Osteoblast (primary cell): Measurements from ENCODE around the gene NT5DC3. TPM values are rescaled to one million over a fixed set of nuclear protein-coding genes. Genes with fewer than 3 reads are reported as not detected.

Source experiments
- DNase-seq: peaks from one replicate; pipeline ENCODE4 v3.0.0; 2011; ENCODE audit warnings: low spot score, mixed read lengths; ENCODE audit not compliant: insufficient read length; ENCODE audit errors: missing footprints
- H2AFZ ChIP-seq: 2 replicates; pipeline ENCODE4 v1.6.0; 2011; ENCODE audit warnings: mild to moderate bottlenecking, low read length
- H3K27ac ChIP-seq: 2 replicates; pipeline ENCODE4 v1.5.1; 2011; ENCODE audit warnings: mild to moderate bottlenecking, low read depth, low read length, moderate library complexity
- H3K27me3 ChIP-seq: 2 replicates; pipeline ENCODE4 v1.6.0; 2012; ENCODE audit warnings: mild to moderate bottlenecking, control low read depth, inconsistent platforms, low read length, moderate library complexity; ENCODE audit not compliant: insufficient read depth
- H3K36me3 ChIP-seq: 2 replicates; pipeline ENCODE4 v1.5.1; 2011; ENCODE audit warnings: mild to moderate bottlenecking, low read length, control low read depth, moderate library complexity; ENCODE audit not compliant: insufficient read depth
- H3K4me1 ChIP-seq: 2 replicates; pipeline ENCODE4 v1.5.1; 2011; ENCODE audit warnings: mild to moderate bottlenecking, low read length, control low read depth, moderate library complexity; ENCODE audit not compliant: insufficient read depth
- H3K4me2 ChIP-seq: 2 replicates; pipeline ENCODE4 v1.6.0; 2011; ENCODE audit warnings: mild to moderate bottlenecking, low read length; ENCODE audit not compliant: insufficient read depth
- H3K4me3 ChIP-seq: fragments of 200-600 bp; sonication (generic); 3 replicates; pipeline ENCODE4 v1.5.1; 2012; ENCODE audit warnings: mild to moderate bottlenecking, low read length, inconsistent platforms; ENCODE audit not compliant: insufficient read depth
- H3K79me2 ChIP-seq: 2 replicates; pipeline ENCODE4 v1.6.0; 2012; ENCODE audit warnings: mild to moderate bottlenecking, low read length, control low read depth, inconsistent platforms; ENCODE audit not compliant: insufficient read depth
- H3K9me3 ChIP-seq: 2 replicates; pipeline ENCODE4 v1.5.1; 2011; ENCODE audit warnings: low read depth, low read length, control low read depth
- H4K20me1 ChIP-seq: 2 replicates; pipeline ENCODE4 v1.6.0; 2012; ENCODE audit warnings: mild to moderate bottlenecking, low read length, control low read depth; ENCODE audit not compliant: insufficient read depth
- total RNA-seq: library from RNA; depleted of rRNA; stranded (reverse); fragments of >200 nt; gene quantifications from 2 replicates; pipeline ENCODE4 v1.2.3, GENCODE V29; 2012
- TF ChIP-seq, protein P1 (sequence below): IDR thresholded peaks from 2 replicates; pipeline ENCODE4 v1.5.1; 2011; ENCODE audit warnings: mild to moderate bottlenecking, low read depth, low read length, moderate library complexity; ENCODE audit errors: extremely low read depth

The NT5DC3 gene
- total RNA-seq, 1 donor, result 10.1 TPM

DNA sequence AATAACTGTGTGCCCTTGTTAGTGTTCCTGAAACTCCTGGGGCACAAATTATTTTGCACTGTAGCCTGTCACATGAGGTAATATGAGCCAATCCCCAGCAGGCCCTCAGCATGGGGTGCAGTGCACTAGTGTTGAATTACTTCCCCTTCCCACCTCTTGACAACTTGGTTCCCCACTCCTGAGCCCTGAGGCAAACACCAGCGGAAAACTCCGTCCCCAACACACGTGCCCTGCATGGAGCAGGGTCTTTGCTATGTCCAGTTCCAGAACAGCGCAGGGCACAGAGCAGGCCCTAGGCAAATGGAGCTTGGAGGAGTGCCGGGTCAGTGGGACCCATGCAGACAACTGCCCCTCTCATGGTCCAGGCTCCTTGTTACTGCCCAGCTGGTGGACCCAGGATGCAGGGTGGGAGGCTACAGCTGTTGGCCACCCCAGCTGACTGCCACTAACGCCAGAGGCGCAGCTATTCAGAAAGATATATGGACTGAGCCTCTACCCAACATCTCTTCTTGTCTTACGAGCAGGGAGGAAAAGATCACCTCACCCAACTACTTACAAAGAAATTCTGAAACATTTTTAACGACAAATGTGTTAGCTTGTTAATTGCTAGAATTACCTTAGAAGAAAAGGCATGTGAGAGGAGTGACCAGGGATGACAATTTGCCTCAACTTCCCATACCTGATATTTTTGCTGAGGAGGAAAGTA, 71.6 kb downstream of the NT5DC3 start:
- Histone ChIP-seq H3K27me3 (no peaks in the 10 kb centered on the region), H3K36me3 (peaks cover 12% of the 10 kb centered on the region), H4K20me1 (no peaks in the 10 kb centered on the region), H3K79me2 (no peaks in the 10 kb centered on the region), H3K27ac (no peak overlapping the region), H3K9me3 (no peaks in the 10 kb centered on the region), H2AFZ (no peak overlapping the region), H3K4me1 (no peaks in the 10 kb centered on the region), H3K4me2 (no peak overlapping the region), H3K4me3 (no peak overlapping the region)
- TF ChIP-seq, protein P1, sequence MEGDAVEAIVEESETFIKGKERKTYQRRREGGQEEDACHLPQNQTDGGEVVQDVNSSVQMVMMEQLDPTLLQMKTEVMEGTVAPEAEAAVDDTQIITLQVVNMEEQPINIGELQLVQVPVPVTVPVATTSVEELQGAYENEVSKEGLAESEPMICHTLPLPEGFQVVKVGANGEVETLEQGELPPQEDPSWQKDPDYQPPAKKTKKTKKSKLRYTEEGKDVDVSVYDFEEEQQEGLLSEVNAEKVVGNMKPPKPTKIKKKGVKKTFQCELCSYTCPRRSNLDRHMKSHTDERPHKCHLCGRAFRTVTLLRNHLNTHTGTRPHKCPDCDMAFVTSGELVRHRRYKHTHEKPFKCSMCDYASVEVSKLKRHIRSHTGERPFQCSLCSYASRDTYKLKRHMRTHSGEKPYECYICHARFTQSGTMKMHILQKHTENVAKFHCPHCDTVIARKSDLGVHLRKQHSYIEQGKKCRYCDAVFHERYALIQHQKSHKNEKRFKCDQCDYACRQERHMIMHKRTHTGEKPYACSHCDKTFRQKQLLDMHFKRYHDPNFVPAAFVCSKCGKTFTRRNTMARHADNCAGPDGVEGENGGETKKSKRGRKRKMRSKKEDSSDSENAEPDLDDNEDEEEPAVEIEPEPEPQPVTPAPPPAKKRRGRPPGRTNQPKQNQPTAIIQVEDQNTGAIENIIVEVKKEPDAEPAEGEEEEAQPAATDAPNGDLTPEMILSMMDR, result no peak
- no peak for DNase-seq

DNA sequence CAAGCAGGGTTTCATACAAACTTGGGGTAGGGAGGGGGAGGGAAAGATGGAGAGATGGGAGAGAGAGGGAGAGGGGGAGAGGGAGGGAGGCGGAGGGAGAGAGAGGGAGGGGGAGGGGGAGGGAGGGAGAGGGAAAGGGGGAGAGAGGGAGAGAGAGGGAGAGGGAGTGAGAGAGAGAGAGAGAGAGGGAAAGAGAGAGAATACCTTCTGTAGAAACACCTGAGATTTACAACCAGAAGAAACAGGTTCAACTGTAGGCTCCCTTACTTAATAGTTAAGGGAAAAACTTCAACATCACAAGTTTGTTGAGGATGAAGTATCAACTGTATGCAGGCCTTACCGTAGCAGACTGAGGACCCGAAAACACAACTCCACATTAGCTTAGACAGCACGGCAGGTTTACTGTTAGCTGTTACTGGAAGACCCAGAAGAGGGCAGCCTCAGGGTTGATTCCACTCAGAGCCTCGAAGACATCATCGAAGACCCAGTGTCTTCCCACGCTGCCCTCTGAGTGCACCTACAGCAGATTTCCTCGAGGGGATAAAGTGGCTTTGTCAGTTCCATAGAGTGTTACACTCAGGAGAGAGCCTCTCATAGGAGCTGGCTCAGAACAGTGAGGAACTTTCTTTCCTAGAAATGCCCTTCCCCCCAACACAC, 72.4 kb downstream of the NT5DC3 start:
- Histone ChIP-seq H2AFZ (no peak overlapping the region), H3K36me3 (peaks cover 12% of the 10 kb centered on the region), H3K4me1 (no peaks in the 10 kb centered on the region), H3K4me3 (no peak overlapping the region), H3K27me3 (no peaks in the 10 kb centered on the region), H3K9me3 (no peaks in the 10 kb centered on the region), H3K4me2 (no peak overlapping the region), H3K79me2 (no peaks in the 10 kb centered on the region), H4K20me1 (no peaks in the 10 kb centered on the region), H3K27ac (no peak overlapping the region)
- TF ChIP-seq, protein P1, result peak; percentile 5
- DNase-seq, result no peak

DNA sequence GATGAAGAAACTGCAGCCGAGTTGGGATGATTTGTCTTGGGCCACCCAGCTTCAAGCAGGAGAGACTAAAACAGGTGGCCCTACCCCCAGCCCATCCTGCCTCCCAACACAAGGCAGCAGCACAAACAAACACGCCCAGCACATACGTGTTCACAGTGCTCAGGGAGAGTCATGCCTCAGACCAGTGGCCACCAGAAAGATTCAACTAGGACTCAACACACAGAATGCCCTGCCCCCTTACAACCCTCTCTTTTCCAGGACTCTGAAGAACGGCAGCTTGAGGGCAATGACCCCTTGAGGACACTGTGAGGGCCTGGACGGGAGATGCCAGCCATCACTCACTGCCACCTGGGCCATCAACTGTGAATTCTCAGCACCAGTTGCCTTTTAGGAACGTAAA, 75.0 kb downstream of the NT5DC3 start:
- Histone ChIP-seq H3K27me3 (no peaks in the 10 kb centered on the region), H3K4me3 (no peak overlapping the region), H3K27ac (no peak overlapping the region), H3K79me2 (no peaks in the 10 kb centered on the region), H3K36me3 (peaks cover 12% of the 10 kb centered on the region), H3K4me1 (no peaks in the 10 kb centered on the region), H3K9me3 (no peaks in the 10 kb centered on the region), H2AFZ (no peak overlapping the region), H3K4me2 (no peak overlapping the region), H4K20me1 (no peaks in the 10 kb centered on the region)
- TF ChIP-seq, protein P1, result no peak
- no peak for DNase-seq

DNA sequence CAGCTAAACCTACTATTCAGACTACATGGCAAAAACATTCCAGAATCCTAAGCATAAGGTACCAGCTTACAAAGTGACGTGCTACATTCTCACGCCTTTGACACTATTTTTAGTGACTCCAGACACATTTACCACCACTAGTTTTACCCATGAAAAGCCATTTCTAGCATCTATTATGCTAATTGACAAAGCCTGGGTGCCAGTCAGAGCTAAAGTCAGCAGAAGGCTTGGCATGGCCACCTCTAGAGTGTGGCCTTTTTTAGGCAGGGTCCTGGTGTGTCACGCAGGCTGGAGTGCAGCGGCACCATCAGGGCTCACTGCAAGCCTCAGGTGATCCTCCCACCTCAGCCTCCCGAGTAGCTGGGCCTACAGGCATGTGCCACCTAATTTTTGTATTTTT, 75.7 kb downstream of the NT5DC3 start:
- TF ChIP-seq, protein P1, result no peak
- H3K27me3 ChIP-seq, result no peaks in the 10 kb centered on the region
- H4K20me1 ChIP-seq, result no peaks in the 10 kb centered on the region
- no peak overlapping the region for H3K27ac ChIP-seq
- peaks cover 12% of the 10 kb centered on the region for H3K36me3 ChIP-seq
- H3K4me2 ChIP-seq, result no peak overlapping the region
- H3K79me2 ChIP-seq, result no peaks in the 10 kb centered on the region
- DNase-seq, result no peak
- H3K4me1 ChIP-seq, result no peaks in the 10 kb centered on the region
- no peak overlapping the region for H2AFZ ChIP-seq
- H3K9me3 ChIP-seq, result no peaks in the 10 kb centered on the region
- H3K4me3 ChIP-seq, result no peak overlapping the region
